Testis (tissue), 3 donors: Measurements from ENCODE around the gene ICAM1. TPM values are rescaled to one million over a fixed set of nuclear protein-coding genes. Genes with fewer than 3 reads are reported as not detected.

Experiments
- DNase-seq: peaks from one replicate; pipeline ENCODE4 v3.0.0-alpha.2; 2019
- H3K27ac ChIP-seq, 2 donors: fragments of 200-600 bp; sonication (generic); one replicate each; pipeline ENCODE4 v1.5.1; 2019
- H3K27me3 ChIP-seq: fragments of 200-600 bp; sonication (generic); one replicate; pipeline ENCODE4 v1.5.1; 2019
- H3K36me3 ChIP-seq: fragments of 200-600 bp; sonication (generic); one replicate; pipeline ENCODE4 v1.5.1; 2017; ENCODE audit warnings: low read depth; ENCODE audit errors: missing control alignments
- H3K4me1 ChIP-seq: fragments of 200-600 bp; sonication (generic); one replicate; pipeline ENCODE4 v1.5.1; 2019
- H3K4me3 ChIP-seq, 2 donors: fragments of 200-600 bp; sonication (generic); one replicate each; pipeline ENCODE4 v1.5.1; 2017 to 2019
- H3K9me3 ChIP-seq: fragments of 200-600 bp; sonication (generic); one replicate; pipeline ENCODE4 v1.5.1; 2017
- CTCF ChIP-seq, 3 experiments: fragments of 450-650 bp in 2 of 3; fragments of 200-600 bp in 1 of 3; sonication (generic) in 1 of 3; IDR thresholded peaks; one replicate each; pipeline ENCODE4 v1.5.1; 2016 to 2019; ENCODE audit warnings: antibody characterized with exemption in 3 of 3, mild to moderate bottlenecking in 2 of 3, moderate library complexity in 1 of 3
- POLR2A ChIP-seq: fragments of 450-650 bp; IDR thresholded peaks from one replicate; pipeline ENCODE4 v1.6.1; 2017; ENCODE audit warnings: antibody characterized with exemption, mild to moderate bottlenecking, moderate library complexity
- WGBS, 2 donors: methylation state at CpG; one replicate each; pipeline ENCODE4 v1.1.5; 2018; 5-methylcytosine and 5-hydroxymethylcytosine counted together
- intact Hi-C: fragments of 100-400 bp; cut with DNase I; formaldehyde crosslinking; loops from one replicate; pipeline ENCODE4 v1.15.1; 2023; ENCODE audit warnings: low total_unique reads
- polyA plus RNA-seq: library from polyadenylated mRNA; stranded (reverse); fragments of 350-450 nt; fragmentation: Illumina TruSeq; extraction: RNeasy Lipid Tissue Mini Kit (QIAGEN cat#74804); gene quantifications from one replicate; pipeline ENCODE4 v1.2.3, GENCODE V29; 2014; ENCODE audit warnings: low read depth, low replicate concordance; ENCODE audit not compliant: insufficient read depth
- total RNA-seq, 2 donors: library from RNA; depleted of rRNA; stranded (reverse); fragments of >200 nt; gene quantifications; one replicate each; pipeline ENCODE4 v1.2.3, GENCODE V29; 2016

ICAM1 gene
- total and polyA plus RNA-seq, 3 donors from 2014 or later: 10.1 to 18.0 (median 14.3) TPM

GRCh38 chr19:10290357-10290875 is 19.5 kb downstream of the ICAM1 start:
- H3K27ac ChIP-seq: no peak overlapping the region
- no peak for DNase-seq
- WGBS, 2 donors: 1% methylated on average over 25 to 30 of the region's 30 CpGs
- H3K36me3 ChIP-seq: no peaks in the 10 kb centered on the region
- peak overlapping the region in 1 of 2 donors; percentile 38 for H3K4me3 ChIP-seq
- TF ChIP-seq POLR2A (no peak), CTCF (IDR thresholded peaks at IDR 0.05) (no peak)
- intact Hi-C loops: no loop called here
- no peaks in the 10 kb centered on the region for H3K9me3 ChIP-seq
- H3K27me3 ChIP-seq: peaks cover 5% of the 10 kb centered on the region
- H3K4me1 ChIP-seq: peaks cover 44% of the 10 kb centered on the region

GRCh38 chr19:10290876-10291553 is 20.1 kb downstream of the ICAM1 start:
- TF ChIP-seq POLR2A: no peak
- no peak for TF ChIP-seq CTCF (IDR thresholded peaks at IDR 0.05)
- Histone ChIP-seq H3K4me3 (peak overlapping the region; percentile 5 to 40), H3K4me1 (peaks cover 46% of the 10 kb centered on the region), H3K36me3 (no peaks in the 10 kb centered on the region), H3K27me3 (peaks cover 5% of the 10 kb centered on the region), H3K27ac (no peak overlapping the region), H3K9me3 (no peaks in the 10 kb centered on the region)
- peak; percentile 29 for DNase-seq
- 1% methylated on average over 28 to 57 of the region's 57 CpGs for WGBS, 2 donors
- intact Hi-C loops: no loop called here

GRCh38 chr19:10291554-10292205 is 20.8 kb downstream of the ICAM1 start:
- intact Hi-C loops: no loop called here
- no peak for TF ChIP-seq POLR2A
- TF ChIP-seq CTCF (IDR thresholded peaks at IDR 0.05): no peak
- no peak overlapping the region for H3K27ac ChIP-seq
- DNase-seq: no peak
- H3K4me3 ChIP-seq: peak overlapping the region; percentile 5 to 40
- H3K9me3 ChIP-seq: no peaks in the 10 kb centered on the region
- H3K27me3 ChIP-seq: peaks cover 5% of the 10 kb centered on the region
- WGBS, 2 donors: 0 to 2% methylated on average over 10 to 49 of the region's 49 CpGs
- peaks cover 41% of the 10 kb centered on the region for H3K4me1 ChIP-seq
- no peaks in the 10 kb centered on the region for H3K36me3 ChIP-seq

GRCh38 chr19:10292206-10292788 is 21.4 kb downstream of the ICAM1 start:
- H3K27me3 ChIP-seq: peaks cover 5% of the 10 kb centered on the region
- no peaks in the 10 kb centered on the region for H3K36me3 ChIP-seq
- WGBS, 2 donors: 2 to 3% methylated on average over 29 to 45 of the region's 45 CpGs
- H3K4me1 ChIP-seq: peaks cover 35% of the 10 kb centered on the region
- TF ChIP-seq CTCF (IDR thresholded peaks at IDR 0.05): no peak
- TF ChIP-seq POLR2A: no peak
- H3K27ac ChIP-seq: no peak overlapping the region
- no peaks in the 10 kb centered on the region for H3K9me3 ChIP-seq
- DNase-seq: peak; percentile 78
- peak overlapping the region in 1 of 2 donors; percentile 40 for H3K4me3 ChIP-seq
- intact Hi-C loops: no loop called here
